GM12878 (cell line): ENCODE data around the gene PLD3. TPM values are rescaled to one million over a fixed set of nuclear protein-coding genes. Genes with fewer than 3 reads are reported as not detected.

Experiments
- ATF7 ChIP-seq: fragments of 450-650 bp; IDR thresholded peaks from 2 replicates; pipeline ENCODE4 v1.6.1; 2016; ENCODE audit warnings: low read depth, mild to moderate bottlenecking
- BHLHE40 ChIP-seq, 2 experiments: fragments of 450-650 bp in 1 of 2; IDR thresholded peaks; 2 replicates each; pipeline ENCODE4 v1.6.1; 2011 to 2017; ENCODE audit warnings: low read depth in 2 of 2, borderline replicate concordance in 1 of 2, improper control_type of control experiment in 1 of 2, low read length in 1 of 2, mild to moderate bottlenecking in 1 of 2
- EP300 ChIP-seq, 2 experiments: fragments of 150-350 bp in 1 of 2; IDR thresholded peaks; 2 replicates each; pipeline ENCODE4 v1.6.1; 2011 to 2012; ENCODE audit warnings: low read depth in 2 of 2, low read length in 2 of 2, borderline replicate concordance in 1 of 2, improper control_type of control experiment in 1 of 2, inconsistent platforms in 1 of 2; ENCODE audit not compliant: control insufficient read depth in 1 of 2
- IRF3 ChIP-seq: fragments of 450-650 bp; IDR thresholded peaks from 2 replicates; pipeline ENCODE4 v1.6.1; 2014; ENCODE audit warnings: mild to moderate bottlenecking
- LARP7 ChIP-seq: fragments of 450-650 bp; IDR thresholded peaks from 2 replicates; pipeline ENCODE4 v1.6.1; 2017; ENCODE audit warnings: mild to moderate bottlenecking
- NFIC ChIP-seq: IDR thresholded peaks from 2 replicates; pipeline ENCODE4 v1.6.1; 2012; ENCODE audit warnings: low read depth, mild to moderate bottlenecking, inconsistent platforms, low read length, moderate library complexity
- PBX3 ChIP-seq: IDR thresholded peaks from 2 replicates; pipeline ENCODE4 v1.6.1; 2011; ENCODE audit warnings: mild to moderate bottlenecking, low read depth, low read length, moderate library complexity; ENCODE audit not compliant: insufficient replicate concordance
- PKNOX1 ChIP-seq: fragments of 450-650 bp; IDR thresholded peaks from 2 replicates; pipeline ENCODE4 v1.6.1; 2016; ENCODE audit warnings: mild to moderate bottlenecking
- RBBP5 ChIP-seq: fragments of 200-600 bp; sonication (generic); conservative IDR thresholded peaks from 2 replicates; pipeline ENCODE4 v1.6.1; 2016
- RUNX3 ChIP-seq: IDR thresholded peaks from 2 replicates; pipeline ENCODE4 v1.6.1; 2012; ENCODE audit warnings: low read length, inconsistent platforms
- TAF1 ChIP-seq: IDR thresholded peaks from 2 replicates; pipeline ENCODE4 v1.6.1; 2011; ENCODE audit warnings: mild to moderate bottlenecking, low read depth, low read length, borderline replicate concordance
- TARDBP ChIP-seq: IDR thresholded peaks from 2 replicates; pipeline ENCODE4 v1.6.1; 2016; ENCODE audit warnings: borderline replicate concordance
- polyA plus RNA-seq, 11 experiments: library from polyadenylated mRNA; depleted of rRNA in 4 of 11; unstranded in 6 of 11; stranded (reverse) in 5 of 11; fragments of >200 nt; fragmentation: Nextera tagmentation in 4 of 11; fragmentation: Illumina TruSeq in 1 of 11; extraction: Ambion mirVana in 4 of 11; extraction: Trizol in 1 of 11; gene quantifications; 1 replicate in 1 of 11; 2 replicates in 10 of 11; pipeline versions ENCODE4 v1.2.1 to v1.2.3, GENCODE V29; 2011 to 2016; ENCODE audit warnings: inconsistent platforms in 2 of 11, missing spikeins in 2 of 11, low read depth in 1 of 11
- total RNA-seq, 4 experiments: library from RNA; depleted of rRNA in 3 of 4; stranded (reverse); fragments of >200 nt in 3 of 4; fragmentation: Illumina TruSeq in 1 of 4; extraction: Trizol in 1 of 4; gene quantifications; 2 replicates each; pipeline versions ENCODE4 v1.2.1 to v1.2.3, GENCODE V29; 2013 to 2021
- TF ChIP-seq, protein P1 (sequence below): fragments of 450-650 bp; formaldehyde crosslinking; IDR thresholded peaks from 2 replicates; pipeline ENCODE4 v1.4.0; 2020; ENCODE audit warnings: mild to moderate bottlenecking, moderate library complexity
- TF ChIP-seq, protein P2 (sequence below): fragments of 150-350 bp; IDR thresholded peaks from 2 replicates; pipeline ENCODE4 v1.6.1; 2016; ENCODE audit warnings: low read depth, low read length

Gene PLD3
- total and polyA plus RNA-seq, 10 of the 15 experiments (the other 5 are each of a cell fraction or from before 2014, with no cell fraction given): 1.3 to 134 (median 72.7) TPM

- TF ChIP-seq TARDBP (no peak; the same call in 1 of the 2 replicates), PKNOX1 (peak; percentile 69), RUNX3 (no peak), NFIC (no peak), ATF7 (0 out of 2 replicates have a peak, but pooled peaks have one; percentile 20), IRF3 (peak; percentile 93), PBX3 (peak; percentile 15), LARP7 (peak; percentile 61; the same call in 1 of the 2 replicates), RBBP5 (no peak), EP300 (IDR thresholded peaks at IDR 0.05; ENCODE audit: borderline replicate concordance in 1 of 2, control insufficient read depth in 1 of 2, low read depth in 2 of 2, low read length in 2 of 2) (peak in 1 of 2 experiments; percentile 47; a peak in 2 of 4 replicates), BHLHE40 (IDR thresholded peaks at IDR 0.05; ENCODE audit: borderline replicate concordance in 1 of 2, low read depth in 2 of 2, low read length in 1 of 2) (peak; percentile 97 to 100), TAF1 (peak; percentile 70; the same call in 1 of the 2 replicates)
- TF ChIP-seq, protein P1, sequence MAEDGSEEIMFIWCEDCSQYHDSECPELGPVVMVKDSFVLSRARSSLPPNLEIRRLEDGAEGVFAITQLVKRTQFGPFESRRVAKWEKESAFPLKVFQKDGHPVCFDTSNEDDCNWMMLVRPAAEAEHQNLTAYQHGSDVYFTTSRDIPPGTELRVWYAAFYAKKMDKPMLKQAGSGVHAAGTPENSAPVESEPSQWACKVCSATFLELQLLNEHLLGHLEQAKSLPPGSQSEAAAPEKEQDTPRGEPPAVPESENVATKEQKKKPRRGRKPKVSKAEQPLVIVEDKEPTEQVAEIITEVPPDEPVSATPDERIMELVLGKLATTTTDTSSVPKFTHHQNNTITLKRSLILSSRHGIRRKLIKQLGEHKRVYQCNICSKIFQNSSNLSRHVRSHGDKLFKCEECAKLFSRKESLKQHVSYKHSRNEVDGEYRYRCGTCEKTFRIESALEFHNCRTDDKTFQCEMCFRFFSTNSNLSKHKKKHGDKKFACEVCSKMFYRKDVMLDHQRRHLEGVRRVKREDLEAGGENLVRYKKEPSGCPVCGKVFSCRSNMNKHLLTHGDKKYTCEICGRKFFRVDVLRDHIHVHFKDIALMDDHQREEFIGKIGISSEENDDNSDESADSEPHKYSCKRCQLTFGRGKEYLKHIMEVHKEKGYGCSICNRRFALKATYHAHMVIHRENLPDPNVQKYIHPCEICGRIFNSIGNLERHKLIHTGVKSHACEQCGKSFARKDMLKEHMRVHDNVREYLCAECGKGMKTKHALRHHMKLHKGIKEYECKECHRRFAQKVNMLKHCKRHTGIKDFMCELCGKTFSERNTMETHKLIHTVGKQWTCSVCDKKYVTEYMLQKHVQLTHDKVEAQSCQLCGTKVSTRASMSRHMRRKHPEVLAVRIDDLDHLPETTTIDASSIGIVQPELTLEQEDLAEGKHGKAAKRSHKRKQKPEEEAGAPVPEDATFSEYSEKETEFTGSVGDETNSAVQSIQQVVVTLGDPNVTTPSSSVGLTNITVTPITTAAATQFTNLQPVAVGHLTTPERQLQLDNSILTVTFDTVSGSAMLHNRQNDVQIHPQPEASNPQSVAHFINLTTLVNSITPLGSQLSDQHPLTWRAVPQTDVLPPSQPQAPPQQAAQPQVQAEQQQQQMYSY (CRISPR knock-in tag): peak; percentile 98
- TF ChIP-seq, protein P2, sequence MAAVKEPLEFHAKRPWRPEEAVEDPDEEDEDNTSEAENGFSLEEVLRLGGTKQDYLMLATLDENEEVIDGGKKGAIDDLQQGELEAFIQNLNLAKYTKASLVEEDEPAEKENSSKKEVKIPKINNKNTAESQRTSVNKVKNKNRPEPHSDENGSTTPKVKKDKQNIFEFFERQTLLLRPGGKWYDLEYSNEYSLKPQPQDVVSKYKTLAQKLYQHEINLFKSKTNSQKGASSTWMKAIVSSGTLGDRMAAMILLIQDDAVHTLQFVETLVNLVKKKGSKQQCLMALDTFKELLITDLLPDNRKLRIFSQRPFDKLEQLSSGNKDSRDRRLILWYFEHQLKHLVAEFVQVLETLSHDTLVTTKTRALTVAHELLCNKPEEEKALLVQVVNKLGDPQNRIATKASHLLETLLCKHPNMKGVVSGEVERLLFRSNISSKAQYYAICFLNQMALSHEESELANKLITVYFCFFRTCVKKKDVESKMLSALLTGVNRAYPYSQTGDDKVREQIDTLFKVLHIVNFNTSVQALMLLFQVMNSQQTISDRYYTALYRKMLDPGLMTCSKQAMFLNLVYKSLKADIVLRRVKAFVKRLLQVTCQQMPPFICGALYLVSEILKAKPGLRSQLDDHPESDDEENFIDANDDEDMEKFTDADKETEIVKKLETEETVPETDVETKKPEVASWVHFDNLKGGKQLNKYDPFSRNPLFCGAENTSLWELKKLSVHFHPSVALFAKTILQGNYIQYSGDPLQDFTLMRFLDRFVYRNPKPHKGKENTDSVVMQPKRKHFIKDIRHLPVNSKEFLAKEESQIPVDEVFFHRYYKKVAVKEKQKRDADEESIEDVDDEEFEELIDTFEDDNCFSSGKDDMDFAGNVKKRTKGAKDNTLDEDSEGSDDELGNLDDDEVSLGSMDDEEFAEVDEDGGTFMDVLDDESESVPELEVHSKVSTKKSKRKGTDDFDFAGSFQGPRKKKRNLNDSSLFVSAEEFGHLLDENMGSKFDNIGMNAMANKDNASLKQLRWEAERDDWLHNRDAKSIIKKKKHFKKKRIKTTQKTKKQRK: no peak
Observed at GRCh38 chr19:40348125-40348913, at the start of gene PLD3, which contains the start of gene C19orf47 (continued).
